Muscle of arm (tissue), 12 donors: ENCODE measurements around the gene PRKAG2. TPM values are rescaled to one million over a fixed set of nuclear protein-coding genes. Genes with fewer than 3 reads are reported as not detected.
A peak's percentile ranks its signal among the peaks of the same experiment; 100 is the strongest.

Source experiments
- DNase-seq: peaks from one replicate; pipeline ENCODE4 v3.0.0-alpha.2; 2013
- polyA plus RNA-seq, 12 donors: library from polyadenylated mRNA; unstranded; fragments of 120-200 nt; gene quantifications; one replicate each; pipeline ENCODE4 v1.2.1, GENCODE V29; 2013; ENCODE audit not compliant: insufficient read length in 12 of 12

PRKAG2 gene
- polyA plus RNA-seq, 12 donors, result 9.8 to 21.3 (median 14.0) TPM; not detected in 1

- no peak for DNase-seq
These were observed 221.4 kb downstream of the PRKAG2 start for GRCh38 chr7:151655555-151655954.

- DNase-seq, result no peak
These were observed 224.8 kb downstream of the PRKAG2 start for GRCh38 chr7:151652111-151652510.

GRCh38 chr7:151650161-151650560 is 226.8 kb downstream of the PRKAG2 start:
- DNase-seq, result no peak

GRCh38 chr7:151648429-151648828 is 228.5 kb downstream of the PRKAG2 start:
- no peak for DNase-seq

- DNase-seq, result no peak
These were observed 229.0 kb downstream of the PRKAG2 start for GRCh38 chr7:151647874-151648273.

GRCh38 chr7:151647006-151647405 is 229.9 kb downstream of the PRKAG2 start:
- DNase-seq, result no peak

- no peak for DNase-seq
These were observed 231.6 kb downstream of the PRKAG2 start for GRCh38 chr7:151645311-151645710.

- DNase-seq, result no peak
These were observed 232.4 kb downstream of the PRKAG2 start for GRCh38 chr7:151644554-151644953.

- no peak for DNase-seq
These were observed 234.2 kb downstream of the PRKAG2 start for GRCh38 chr7:151642746-151643145.

GRCh38 chr7:151641587-151641986 is 235.3 kb downstream of the PRKAG2 start:
- DNase-seq, result no peak

GRCh38 chr7:151637781-151638261 is 239.1 kb downstream of the PRKAG2 start:
- DNase-seq, result no peak

- no peak for DNase-seq
These were observed 242.3 kb downstream of the PRKAG2 start for GRCh38 chr7:151634643-151635042.

GRCh38 chr7:151633516-151633812 is 243.5 kb downstream of the PRKAG2 start:
- DNase-seq, result no peak

- no peak for DNase-seq
These were observed 244.0 kb downstream of the PRKAG2 start for GRCh38 chr7:151632750-151633515.

GRCh38 chr7:151631953-151632749 is 244.8 kb downstream of the PRKAG2 start:
- peak; percentile 53 for DNase-seq

- DNase-seq, result no peak
These were observed 245.4 kb downstream of the PRKAG2 start for GRCh38 chr7:151631570-151631952.

- DNase-seq, result no peak
These were observed 245.9 kb downstream of the PRKAG2 start for GRCh38 chr7:151630851-151631569.

- DNase-seq, result no peak
These were observed 246.6 kb downstream of the PRKAG2 start for GRCh38 chr7:151630358-151630757.

- DNase-seq, result no peak
These were observed 247.1 kb downstream of the PRKAG2 start for GRCh38 chr7:151629713-151630272.

GRCh38 chr7:151628846-151629604 is 247.9 kb downstream of the PRKAG2 start:
- no peak for DNase-seq

GRCh38 chr7:151626422-151627115 is 250.3 kb downstream of the PRKAG2 start:
- DNase-seq, result no peak
